GM12878 (cell line): ENCODE data around the gene ACAP1.

Experiments
- DPF2 ChIP-seq: fragments of 450-650 bp; IDR thresholded peaks from 2 replicates; pipeline ENCODE4 v1.6.1; 2017; ENCODE audit warnings: mild to moderate bottlenecking
- POLR2A ChIP-seq: IDR thresholded peaks from 2 replicates; pipeline ENCODE4 v1.6.1; 2011; ENCODE audit warnings: low read depth, mild to moderate bottlenecking, low read length

DNA sequence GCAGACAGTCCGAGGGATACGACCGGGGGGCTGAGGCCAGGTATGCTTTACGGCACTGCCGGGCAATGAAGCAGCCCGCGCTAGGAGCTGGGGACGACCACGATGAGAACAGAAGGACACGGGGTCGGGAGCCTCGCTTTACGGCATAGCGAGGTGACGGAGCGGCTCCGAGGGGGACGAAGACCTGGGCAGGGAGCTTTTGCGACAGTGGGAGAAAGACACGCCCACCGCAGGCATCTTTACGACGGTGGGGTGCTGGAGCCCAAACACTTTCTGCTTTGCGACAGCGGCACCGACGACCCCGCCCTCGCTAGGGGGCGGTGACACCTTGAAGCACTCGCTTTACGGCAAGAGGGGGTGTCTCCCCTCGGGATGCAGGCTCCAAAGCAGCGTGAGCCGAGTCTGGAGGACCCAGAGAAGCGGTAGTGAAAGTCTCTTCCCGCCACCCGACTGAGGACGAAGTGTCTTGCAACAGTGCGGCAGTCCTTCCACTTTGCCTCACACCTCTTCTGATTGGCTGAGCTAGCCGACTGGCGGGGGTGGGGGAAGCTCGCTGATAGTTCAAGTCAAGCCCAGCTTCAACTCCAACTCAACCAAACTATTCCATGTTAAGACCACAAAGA is 6.8 kb upstream of the ACAP1 start:
- TF ChIP-seq DPF2 (no peak), POLR2A (peak; percentile 77)
